Measurements from ENCODE around the gene HSF5.
"Not testable (repeated sequence)": the region's sequence is repeated elsewhere in the genome, so short reads cannot be mapped to it uniquely, and the experiment has no call there.

DNA sequence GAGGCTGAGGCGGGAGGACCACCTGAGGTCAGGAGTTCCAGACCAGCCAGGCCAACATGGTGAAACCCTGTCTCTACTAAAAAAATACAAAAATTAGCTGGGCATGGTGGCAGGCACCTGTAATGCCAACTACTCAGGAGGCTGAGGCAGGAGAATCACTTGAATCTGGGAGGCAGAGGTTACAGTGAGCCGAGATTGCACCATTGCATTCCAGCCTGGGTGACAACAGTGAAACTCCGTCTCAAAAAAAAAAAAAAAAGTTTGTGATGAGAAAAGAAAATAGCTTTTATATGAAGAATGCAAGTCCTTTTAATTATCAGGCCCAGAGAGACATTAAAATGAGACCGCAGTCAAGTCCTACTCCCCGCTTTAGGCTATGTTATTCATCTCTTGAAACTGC, 90.8 kb downstream of the HSF5 start:
- not testable (repeated sequence) for TF ChIP-seq RXRA (IDR thresholded peaks at IDR 0.05); HNF4A (conservative IDR thresholded peaks at IDR 0.05); YY1 (IDR thresholded peaks at IDR 0.05); SP1 (IDR thresholded peaks at IDR 0.05); EGR1 (IDR thresholded peaks at IDR 0.05; ENCODE audit: low read depth in 2 of 2); TAF1 (conservative IDR thresholded peaks at IDR 0.05)
- TF ChIP-seq, protein P1, sequence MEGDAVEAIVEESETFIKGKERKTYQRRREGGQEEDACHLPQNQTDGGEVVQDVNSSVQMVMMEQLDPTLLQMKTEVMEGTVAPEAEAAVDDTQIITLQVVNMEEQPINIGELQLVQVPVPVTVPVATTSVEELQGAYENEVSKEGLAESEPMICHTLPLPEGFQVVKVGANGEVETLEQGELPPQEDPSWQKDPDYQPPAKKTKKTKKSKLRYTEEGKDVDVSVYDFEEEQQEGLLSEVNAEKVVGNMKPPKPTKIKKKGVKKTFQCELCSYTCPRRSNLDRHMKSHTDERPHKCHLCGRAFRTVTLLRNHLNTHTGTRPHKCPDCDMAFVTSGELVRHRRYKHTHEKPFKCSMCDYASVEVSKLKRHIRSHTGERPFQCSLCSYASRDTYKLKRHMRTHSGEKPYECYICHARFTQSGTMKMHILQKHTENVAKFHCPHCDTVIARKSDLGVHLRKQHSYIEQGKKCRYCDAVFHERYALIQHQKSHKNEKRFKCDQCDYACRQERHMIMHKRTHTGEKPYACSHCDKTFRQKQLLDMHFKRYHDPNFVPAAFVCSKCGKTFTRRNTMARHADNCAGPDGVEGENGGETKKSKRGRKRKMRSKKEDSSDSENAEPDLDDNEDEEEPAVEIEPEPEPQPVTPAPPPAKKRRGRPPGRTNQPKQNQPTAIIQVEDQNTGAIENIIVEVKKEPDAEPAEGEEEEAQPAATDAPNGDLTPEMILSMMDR (IDR thresholded peaks at IDR 0.05; ENCODE audit: low read depth, low read length, missing input control) = not testable (repeated sequence)
- TF ChIP-seq, protein P2, sequence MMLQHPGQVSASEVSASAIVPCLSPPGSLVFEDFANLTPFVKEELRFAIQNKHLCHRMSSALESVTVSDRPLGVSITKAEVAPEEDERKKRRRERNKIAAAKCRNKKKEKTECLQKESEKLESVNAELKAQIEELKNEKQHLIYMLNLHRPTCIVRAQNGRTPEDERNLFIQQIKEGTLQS (IDR thresholded peaks at IDR 0.05) = not testable (repeated sequence)
- TF ChIP-seq, protein P3, sequence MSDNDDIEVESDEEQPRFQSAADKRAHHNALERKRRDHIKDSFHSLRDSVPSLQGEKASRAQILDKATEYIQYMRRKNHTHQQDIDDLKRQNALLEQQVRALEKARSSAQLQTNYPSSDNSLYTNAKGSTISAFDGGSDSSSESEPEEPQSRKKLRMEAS (IDR thresholded peaks at IDR 0.05) = not testable (repeated sequence)
- TF ChIP-seq, protein P4, sequence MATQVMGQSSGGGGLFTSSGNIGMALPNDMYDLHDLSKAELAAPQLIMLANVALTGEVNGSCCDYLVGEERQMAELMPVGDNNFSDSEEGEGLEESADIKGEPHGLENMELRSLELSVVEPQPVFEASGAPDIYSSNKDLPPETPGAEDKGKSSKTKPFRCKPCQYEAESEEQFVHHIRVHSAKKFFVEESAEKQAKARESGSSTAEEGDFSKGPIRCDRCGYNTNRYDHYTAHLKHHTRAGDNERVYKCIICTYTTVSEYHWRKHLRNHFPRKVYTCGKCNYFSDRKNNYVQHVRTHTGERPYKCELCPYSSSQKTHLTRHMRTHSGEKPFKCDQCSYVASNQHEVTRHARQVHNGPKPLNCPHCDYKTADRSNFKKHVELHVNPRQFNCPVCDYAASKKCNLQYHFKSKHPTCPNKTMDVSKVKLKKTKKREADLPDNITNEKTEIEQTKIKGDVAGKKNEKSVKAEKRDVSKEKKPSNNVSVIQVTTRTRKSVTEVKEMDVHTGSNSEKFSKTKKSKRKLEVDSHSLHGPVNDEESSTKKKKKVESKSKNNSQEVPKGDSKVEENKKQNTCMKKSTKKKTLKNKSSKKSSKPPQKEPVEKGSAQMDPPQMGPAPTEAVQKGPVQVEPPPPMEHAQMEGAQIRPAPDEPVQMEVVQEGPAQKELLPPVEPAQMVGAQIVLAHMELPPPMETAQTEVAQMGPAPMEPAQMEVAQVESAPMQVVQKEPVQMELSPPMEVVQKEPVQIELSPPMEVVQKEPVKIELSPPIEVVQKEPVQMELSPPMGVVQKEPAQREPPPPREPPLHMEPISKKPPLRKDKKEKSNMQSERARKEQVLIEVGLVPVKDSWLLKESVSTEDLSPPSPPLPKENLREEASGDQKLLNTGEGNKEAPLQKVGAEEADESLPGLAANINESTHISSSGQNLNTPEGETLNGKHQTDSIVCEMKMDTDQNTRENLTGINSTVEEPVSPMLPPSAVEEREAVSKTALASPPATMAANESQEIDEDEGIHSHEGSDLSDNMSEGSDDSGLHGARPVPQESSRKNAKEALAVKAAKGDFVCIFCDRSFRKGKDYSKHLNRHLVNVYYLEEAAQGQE (IDR thresholded peaks at IDR 0.05) = not testable (repeated sequence)

Measured in liver (tissue), 3 donors.